ENCODE data around the gene BIRC5. TPM values are rescaled to one million over a fixed set of nuclear protein-coding genes. Genes with fewer than 3 reads are reported as not detected.

BIRC5 gene
- total RNA-seq, 1 donor: 50.1 TPM

GRCh38 chr17:78271419-78272170 lies 57.5 kb downstream of the BIRC5 start:
- TF ChIP-seq CTCF (IDR thresholded peaks at IDR 0.05; ENCODE audit: insufficient read depth, low read depth, low read length): no peak
- H3K4me3 ChIP-seq (ENCODE audit: low read depth, low read length): no peak overlapping the region
- no peak for DNase-seq (ENCODE audit: low read depth)

- H3K4me3 ChIP-seq (ENCODE audit: low read depth, low read length): no peak overlapping the region
- DNase-seq (ENCODE audit: low read depth): peak; percentile 97
- no peak for TF ChIP-seq CTCF (IDR thresholded peaks at IDR 0.05; ENCODE audit: insufficient read depth, low read depth, low read length)
Measured at GRCh38 chr17:78272181-78272913, 58.3 kb downstream of the BIRC5 start.

- no peak for DNase-seq (ENCODE audit: low read depth)
- TF ChIP-seq CTCF (IDR thresholded peaks at IDR 0.05; ENCODE audit: insufficient read depth, low read depth, low read length): no peak
- no peak overlapping the region for H3K4me3 ChIP-seq (ENCODE audit: low read depth, low read length)
Measured at GRCh38 chr17:78272914-78273258, 58.8 kb downstream of the BIRC5 start.

- no peak for TF ChIP-seq CTCF (IDR thresholded peaks at IDR 0.05; ENCODE audit: insufficient read depth, low read depth, low read length)
- no peak for DNase-seq (ENCODE audit: low read depth)
- no peak overlapping the region for H3K4me3 ChIP-seq (ENCODE audit: low read depth, low read length)
Measured at GRCh38 chr17:78273813-78274212, 59.8 kb downstream of the BIRC5 start.

Small RNAs within 50 kb of the gene (small RNA-seq; reads per million reads assigned to genes)
- gene AC087645.1: not detected

Other genes with a start within 250 kb of the BIRC5 start
- gene TMC6, start 85.5 kb upstream of the BIRC5 start, total RNA-seq: 4.2 and 5.2 TPM in 2 replicates
- gene TMC8, start 83.5 kb upstream of the BIRC5 start, total RNA-seq: not detected in 2 replicates
- gene C17orf99, start 67.9 kb upstream of the BIRC5 start, total RNA-seq: not detected in 2 replicates
- 10.6 and 16.0 TPM in 2 replicates for gene SYNGR2, start 45.7 kb upstream of the BIRC5 start, total RNA-seq
- 87.2 and 158 TPM in 2 replicates for gene TK1, start 27.2 kb upstream of the BIRC5 start, total RNA-seq
- 19.0 and 21.6 TPM in 2 replicates for gene AFMID, start 26.9 kb upstream of the BIRC5 start, total RNA-seq
- gene TMEM235, start 17.4 kb downstream of the BIRC5 start, total RNA-seq: not detected in 2 replicates
- 59.6 and 70.0 TPM in 2 replicates for gene SOCS3, start 145.8 kb downstream of the BIRC5 start, total RNA-seq
- 30.9 and 35.4 TPM in 2 replicates for gene PGS1, start 164.4 kb downstream of the BIRC5 start, total RNA-seq

All from fibroblast of villous mesenchyme (primary cell).